SK-MEL-5 (cell line): ENCODE results near the gene INSM1. TPM values are rescaled to one million over a fixed set of nuclear protein-coding genes. Genes with fewer than 3 reads are reported as not detected.

Source experiments
- DNase-seq: peaks from one replicate; pipeline ENCODE4 v3.0.0-alpha.2; 2016; ENCODE audit warnings: low read depth, low spot score
- in situ Hi-C: cut with HindIII; loops from 2 replicates; pipeline ENCODE4 v1.10.0; 2016; ENCODE audit warnings: low sequenced_read_pairs, high pct_unique_total_duplicates, low pct_unique_long_range_greater_than_20kb
- total RNA-seq: library from RNA; depleted of rRNA; stranded (reverse); fragments of >200 nt; shearing (Covaris generic); gene quantifications from 2 replicates; pipeline ENCODE4 v1.2.3, GENCODE V29; 2014

INSM1 gene
- total RNA-seq, 1 experiment from 2014 or later, result 0.66 TPM

- in situ Hi-C loops, result no loop called here
- DNase-seq, result no peak
These were observed 3.8 kb downstream of the INSM1 start for GRCh38 chr20:20371681-20372080.

GRCh38 chr20:20373091-20373571, 5.2 kb downstream of the INSM1 start:
- no peak for DNase-seq
- in situ Hi-C loops, result no loop called here

- in situ Hi-C loops, result no loop called here
These were observed 8.0 kb downstream of the INSM1 start for GRCh38 chr20:20375862-20376261.

GRCh38 chr20:20386192-20386591, 18.3 kb downstream of the INSM1 start:
- DNase-seq, result no peak
- in situ Hi-C loops, result no loop called here

More at GRCh38 chr20:20375862-20376261, 8.0 kb downstream of the INSM1 start:
- no peak for DNase-seq

- no peak for DNase-seq
- in situ Hi-C loops, result no loop called here
These were observed 22.5 kb downstream of the INSM1 start for GRCh38 chr20:20390393-20390792.

- no peak for DNase-seq
- in situ Hi-C loops, result no loop called here
These were observed 23.2 kb downstream of the INSM1 start for GRCh38 chr20:20391115-20391514.

GRCh38 chr20:20391766-20392165, 23.9 kb downstream of the INSM1 start:
- in situ Hi-C loops, result no loop called here
- no peak for DNase-seq

GRCh38 chr20:20393207-20394120, 25.6 kb downstream of the INSM1 start:
- DNase-seq, result peak; percentile 59
- in situ Hi-C loops, result no loop called here

- in situ Hi-C loops, result no loop called here
- no peak for DNase-seq
These were observed 27.2 kb downstream of the INSM1 start for GRCh38 chr20:20395087-20395486.

GRCh38 chr20:20395903-20396568, 28.1 kb downstream of the INSM1 start:
- DNase-seq, result no peak
- in situ Hi-C loops, result no loop called here

GRCh38 chr20:20396794-20397193, 28.9 kb downstream of the INSM1 start:
- DNase-seq, result no peak
- in situ Hi-C loops, result no loop called here

- in situ Hi-C loops, result no loop called here
- no peak for DNase-seq
These were observed 30.2 kb downstream of the INSM1 start for GRCh38 chr20:20398123-20398522.

GRCh38 chr20:20399531-20400500, 31.9 kb downstream of the INSM1 start:
- no peak for DNase-seq

GRCh38 chr20:20401991-20402390, 34.1 kb downstream of the INSM1 start:
- no peak for DNase-seq
- in situ Hi-C loops, result no loop called here

More at GRCh38 chr20:20399531-20400500, 31.9 kb downstream of the INSM1 start:
- in situ Hi-C loops, result no loop called here

GRCh38 chr20:20404633-20405032, 36.7 kb downstream of the INSM1 start:
- DNase-seq, result no peak
- in situ Hi-C loops, result no loop called here

- in situ Hi-C loops, result no loop called here
These were observed 37.7 kb downstream of the INSM1 start for GRCh38 chr20:20405623-20406022.

GRCh38 chr20:20406306-20406705, 38.4 kb downstream of the INSM1 start:
- DNase-seq, result no peak
- in situ Hi-C loops, result no loop called here

More at GRCh38 chr20:20405623-20406022, 37.7 kb downstream of the INSM1 start:
- DNase-seq, result no peak
